Spleen (tissue), 11 donors: Measurements from ENCODE around the gene DMD. TPM values are rescaled to one million over a fixed set of nuclear protein-coding genes. Genes with fewer than 3 reads are reported as not detected.

Experiments used
- DNase-seq: peaks from one replicate; pipeline ENCODE4 v3.0.0-alpha.2; 2020
- H3K27ac ChIP-seq, 8 donors: fragments of 200-600 bp; sonication (generic) in 7 of 8; 1 replicate in 4 of 8; 2 replicates in 4 of 8; pipeline versions ENCODE4 v1.5.0 to v1.8.0; 2016 to 2021; ENCODE audit warnings: inconsistent platforms in 4 of 8, mild to moderate bottlenecking in 4 of 8, moderate library complexity in 1 of 8
- H3K27me3 ChIP-seq, 7 donors: fragments of 200-600 bp; sonication (generic) in 6 of 7; replicated peaks in 1 of 7; 1 replicate in 4 of 7; 2 replicates in 3 of 7; pipeline versions ENCODE4 v1.5.0 to v1.8.0; 2016 to 2021; ENCODE audit warnings: inconsistent platforms in 3 of 7, mild to moderate bottlenecking in 1 of 7
- H3K36me3 ChIP-seq, 6 donors: fragments of 200-600 bp; sonication (generic) in 5 of 6; 1 replicate in 4 of 6; 2 replicates in 2 of 6; pipeline versions ENCODE4 v1.5.0 to v1.8.0; 2016 to 2021; ENCODE audit warnings: inconsistent platforms in 2 of 6
- H3K4me1 ChIP-seq, 6 donors: fragments of 200-600 bp; sonication (generic) in 5 of 6; 1 replicate in 3 of 6; 2 replicates in 3 of 6; pipeline versions ENCODE4 v1.5.0 to v1.8.0; 2016 to 2021; ENCODE audit warnings: inconsistent platforms in 3 of 6
- H3K4me3 ChIP-seq, 8 donors: fragments of 200-600 bp; sonication (generic) in 7 of 8; 1 replicate in 4 of 8; 2 replicates in 4 of 8; pipeline versions ENCODE4 v1.5.0 to v1.8.0; 2016 to 2021; ENCODE audit warnings: inconsistent platforms in 4 of 8, mild to moderate bottlenecking in 4 of 8, moderate library complexity in 2 of 8
- H3K9me3 ChIP-seq, 8 donors: fragments of 200-600 bp; sonication (generic) in 7 of 8; 1 replicate in 4 of 8; 2 replicates in 4 of 8; pipeline versions ENCODE4 v1.5.0 to v1.8.0; 2016 to 2021; ENCODE audit warnings: inconsistent platforms in 4 of 8
- CTCF ChIP-seq, 11 experiments: fragments of 200-600 bp in 7 of 11; fragments of 450-650 bp in 4 of 11; sonication (generic) in 4 of 11; IDR thresholded peaks in 8 of 11; conservative IDR thresholded peaks in 3 of 11; 1 replicate in 7 of 11; 2 replicates in 4 of 11; pipeline versions ENCODE4 v1.4.0 to v1.8.0; 2016 to 2021; ENCODE audit warnings: antibody characterized with exemption in 11 of 11, inconsistent platforms in 4 of 11, mild to moderate bottlenecking in 1 of 11
- POLR2A ChIP-seq, 3 donors: fragments of 450-650 bp; IDR thresholded peaks; one replicate each; pipeline ENCODE4 v1.5.1; 2017; ENCODE audit warnings: antibody characterized with exemption in 3 of 3, mild to moderate bottlenecking in 1 of 3
- POLR2AphosphoS5 ChIP-seq, 3 donors: sonication (generic); formaldehyde crosslinking; IDR thresholded peaks; one replicate each; pipeline ENCODE4 v1.5.1; 2017; ENCODE audit warnings: antibody characterized with exemption in 3 of 3
- WGBS, 5 donors: extraction: QIAGEN DNeasy Blood & Tissue Kit in 3 of 5; methylation state at CpG; one replicate each; pipeline versions ENCODE4 v1.1.5 to v1.1.7; 2013 to 2018; 5-methylcytosine and 5-hydroxymethylcytosine counted together
- intact Hi-C: fragments of 100-400 bp; cut with DNase I; formaldehyde crosslinking; loops from one replicate; pipeline ENCODE4 v1.15.0; 2023; ENCODE audit warnings: low total_unique reads
- polyA plus RNA-seq, 3 donors: library from polyadenylated mRNA; stranded (reverse); fragments of 200-250 nt; gene quantifications; one replicate each; pipeline ENCODE4 v1.2.1, GENCODE V29; 2013
- total RNA-seq, 7 donors: library from RNA; depleted of rRNA in 3 of 7; stranded (reverse); fragments of >200 nt in 3 of 7; fragmentation: NEBNext Ultra II Directional in 4 of 7; extraction: Animal tissue kit (Norgen Biotek cat#: 25700) in 4 of 7; gene quantifications; one replicate each; pipeline versions ENCODE4 v1.1.0 to v1.2.1, GENCODE V29; 2016 to 2021
- donor health status: healthy with polysubstance abuse.
- donor health status: DM: no; HTN: no; CAD: no; lungs with moderate emphysema.
- donor health status: DM: no; HTN: no; CAD: no.
- donor health status: Bipolar disorder and iron deficiency.
- donor health status: healthy.
- donor health status: DM: no; HTN: no; CAD: no.
- donor health status: DM: yes; HTN: yes; CAD: no.

Gene DMD
- total and polyA plus RNA-seq, 10 donors = 1.3 to 11.3 (median 4.4) TPM

GRCh38 chrX:31279359-31279758 is 1932.0 kb downstream of the DMD start:
- Histone ChIP-seq H3K4me3 (no peak overlapping the region), H3K4me1 (no peaks in the 10 kb centered on the region), H3K9me3 (no peaks in the 10 kb centered on the region), H3K27ac (no peak overlapping the region), H3K36me3 (no peaks in the 10 kb centered on the region), H3K27me3 (peaks cover 0 to 8% (median 0%) of the 10 kb centered on the region in 7 donors)
- no peak for TF ChIP-seq POLR2AphosphoS5 (IDR thresholded peaks at IDR 0.05)
- no peak for TF ChIP-seq CTCF (IDR thresholded peaks at IDR 0.05 in 8 of 11, conservative IDR thresholded peaks at IDR 0.05 in 3 of 11)
- no peak for TF ChIP-seq POLR2A (IDR thresholded peaks at IDR 0.05)
- intact Hi-C loops = no loop called here
- DNase-seq = no peak
- whole genome bisulfite sequencing, 5 donors = 75 to 100% (median 89%) methylated on average over 1 to 2 of the region's 2 CpGs

- peaks cover 0 to 3% (median 0%) of the 10 kb centered on the region in 7 donors for H3K27me3 ChIP-seq
- WGBS, 5 donors = 46 to 58% (median 48%) methylated on average over 4 of the region's 4 CpGs
- no peaks in the 10 kb centered on the region for H3K36me3 ChIP-seq
- TF ChIP-seq CTCF (IDR thresholded peaks at IDR 0.05 in 8 of 11, conservative IDR thresholded peaks at IDR 0.05 in 3 of 11) = no peak
- TF ChIP-seq POLR2A (IDR thresholded peaks at IDR 0.05) = no peak
- no peak for TF ChIP-seq POLR2AphosphoS5 (IDR thresholded peaks at IDR 0.05)
- H3K4me3 ChIP-seq = no peak overlapping the region
- no peaks in the 10 kb centered on the region for H3K9me3 ChIP-seq
- H3K27ac ChIP-seq = no peak overlapping the region
- intact Hi-C loops = no loop called here
- no peaks in the 10 kb centered on the region for H3K4me1 ChIP-seq
- DNase-seq = no peak
These were observed 1938.9 kb downstream of the DMD start for GRCh38 chrX:31272472-31272775.

- peaks cover 0 to 8% (median 0%) of the 10 kb centered on the region in 7 donors for H3K27me3 ChIP-seq
- H3K4me3 ChIP-seq = no peak overlapping the region
- peaks cover 0 to 2% (median 0%) of the 10 kb centered on the region in 6 donors for H3K4me1 ChIP-seq
- TF ChIP-seq POLR2AphosphoS5 (IDR thresholded peaks at IDR 0.05) (no peak), POLR2A (IDR thresholded peaks at IDR 0.05) (no peak)
- no peak overlapping the region for H3K27ac ChIP-seq
- intact Hi-C loops = no loop called here
- 69 to 90% (median 81%) methylated on average over 7 of the region's 7 CpGs for WGBS, 5 donors
- no peaks in the 10 kb centered on the region for H3K9me3 ChIP-seq
- no peak for DNase-seq
- no peaks in the 10 kb centered on the region for H3K36me3 ChIP-seq
These were observed 1939.5 kb downstream of the DMD start for GRCh38 chrX:31271615-31272471.

GRCh38 chrX:31269914-31270313 is 1941.4 kb downstream of the DMD start:
- intact Hi-C loops = no loop called here
- TF ChIP-seq CTCF (IDR thresholded peaks at IDR 0.05 in 8 of 11, conservative IDR thresholded peaks at IDR 0.05 in 3 of 11) (no peak), POLR2AphosphoS5 (IDR thresholded peaks at IDR 0.05) (no peak), POLR2A (IDR thresholded peaks at IDR 0.05) (no peak)
- 54 to 93% (median 81%) methylated on average over 3 of the region's 3 CpGs for WGBS, 5 donors
- H3K27me3 ChIP-seq = peaks cover 0 to 18% (median 7%) of the 10 kb centered on the region in 7 donors
- no peaks in the 10 kb centered on the region for H3K9me3 ChIP-seq
- H3K36me3 ChIP-seq = no peaks in the 10 kb centered on the region
- no peak overlapping the region for H3K27ac ChIP-seq
- H3K4me1 ChIP-seq = peaks cover 0 to 7% (median 0%) of the 10 kb centered on the region in 6 donors
- DNase-seq = no peak
- no peak overlapping the region for H3K4me3 ChIP-seq
